ENCODE results near the gene VSIG1.

Gene VSIG1

GRCh38 chrX:108087792-108088191, 42.9 kb downstream of the VSIG1 start:
- Histone ChIP-seq H4K20me1 (ENCODE audit: insufficient read depth, low read length) (no peaks in the 10 kb centered on the region), H3F3A (ENCODE audit: insufficient read depth, low read length) (peaks cover 4% of the 10 kb centered on the region), H3K4me3 (ENCODE audit: low read length) (no peak overlapping the region), H3K27me3 (replicated peaks; ENCODE audit: insufficient read depth, low read length) (no peaks in the 10 kb centered on the region), H3K9ac (ENCODE audit: low read length) (no peak overlapping the region), H3K79me2 (ENCODE audit: low read length) (peaks cover 23% of the 10 kb centered on the region), H3K9me3 (replicated peaks; ENCODE audit: insufficient read depth, low read length) (no peaks in the 10 kb centered on the region), H3K36me3 (replicated peaks; ENCODE audit: insufficient read depth, low read length) (no peaks in the 10 kb centered on the region; the same call in 1 of the 2 replicates), H3K4me2 (ENCODE audit: low read depth, low read length) (no peak overlapping the region), H3K27ac (ENCODE audit: low read length) (no peak overlapping the region), H3K4me1 (ENCODE audit: low read length) (no peaks in the 10 kb centered on the region), H3K9me2 (replicated peaks; ENCODE audit: insufficient read depth, low read length) (no peaks in the 10 kb centered on the region), H2AFZ (ENCODE audit: low read length) (no peak overlapping the region)
- DNase-seq = no peak
- TF ChIP-seq CTCF (IDR thresholded peaks at IDR 0.05; ENCODE audit: low read length) (no peak), EZH2phosphoT487 (IDR thresholded peaks at IDR 0.05; ENCODE audit: low read length) (no peak), EZH2 (optimal IDR thresholded peaks at IDR 0.05; ENCODE audit: low read depth, low read length) (no peak)

- Histone ChIP-seq H3K4me3 (ENCODE audit: low read length) (no peak overlapping the region), H2AFZ (ENCODE audit: low read length) (no peak overlapping the region), H3K36me3 (replicated peaks; ENCODE audit: insufficient read depth, low read length) (no peaks in the 10 kb centered on the region; the same call in 1 of the 2 replicates), H3F3A (ENCODE audit: insufficient read depth, low read length) (peaks cover 4% of the 10 kb centered on the region), H4K20me1 (ENCODE audit: insufficient read depth, low read length) (no peaks in the 10 kb centered on the region), H3K4me1 (ENCODE audit: low read length) (no peaks in the 10 kb centered on the region), H3K9ac (ENCODE audit: low read length) (no peak overlapping the region), H3K4me2 (ENCODE audit: low read depth, low read length) (no peak overlapping the region), H3K27me3 (replicated peaks; ENCODE audit: insufficient read depth, low read length) (no peaks in the 10 kb centered on the region), H3K79me2 (ENCODE audit: low read length) (peaks cover 29% of the 10 kb centered on the region), H3K9me3 (replicated peaks; ENCODE audit: insufficient read depth, low read length) (no peaks in the 10 kb centered on the region), H3K27ac (ENCODE audit: low read length) (no peak overlapping the region), H3K9me2 (replicated peaks; ENCODE audit: insufficient read depth, low read length) (no peaks in the 10 kb centered on the region)
- DNase-seq = no peak
- TF ChIP-seq CTCF (IDR thresholded peaks at IDR 0.05; ENCODE audit: low read length) = no peak
- TF ChIP-seq EZH2phosphoT487 (IDR thresholded peaks at IDR 0.05; ENCODE audit: low read length) = no peak
- TF ChIP-seq EZH2 (optimal IDR thresholded peaks at IDR 0.05; ENCODE audit: low read depth, low read length) = no peak
These were observed 43.6 kb downstream of the VSIG1 start for GRCh38 chrX:108088511-108088910.

GRCh38 chrX:108090491-108091263, 45.8 kb downstream of the VSIG1 start:
- peak overlapping the region; percentile 73 for H3K4me3 ChIP-seq (ENCODE audit: low read length)
- H3K9ac ChIP-seq (ENCODE audit: low read length) = peak overlapping the region; percentile 74
- H3K9me3 ChIP-seq (replicated peaks; ENCODE audit: insufficient read depth, low read length) = no peaks in the 10 kb centered on the region
- H4K20me1 ChIP-seq (ENCODE audit: insufficient read depth, low read length) = no peaks in the 10 kb centered on the region
- no peaks in the 10 kb centered on the region for H3K27me3 ChIP-seq (replicated peaks; ENCODE audit: insufficient read depth, low read length)
- TF ChIP-seq EZH2 (optimal IDR thresholded peaks at IDR 0.05; ENCODE audit: low read depth, low read length) = no peak
- TF ChIP-seq CTCF (IDR thresholded peaks at IDR 0.05; ENCODE audit: low read length) = no peak
- TF ChIP-seq EZH2phosphoT487 (IDR thresholded peaks at IDR 0.05; ENCODE audit: low read length) = no peak
- H3K27ac ChIP-seq (ENCODE audit: low read length) = peak overlapping the region; percentile 83
- no peaks in the 10 kb centered on the region for H3K36me3 ChIP-seq (replicated peaks; ENCODE audit: insufficient read depth, low read length)
- no peak for DNase-seq
- H3K79me2 ChIP-seq (ENCODE audit: low read length) = peaks cover 43% of the 10 kb centered on the region
- H2AFZ ChIP-seq (ENCODE audit: low read length) = peak overlapping the region; percentile 36
- H3K4me2 ChIP-seq (ENCODE audit: low read depth, low read length) = peak overlapping the region; percentile 66; the same call in 1 of the 2 replicates
- H3K9me2 ChIP-seq (replicated peaks; ENCODE audit: insufficient read depth, low read length) = no peaks in the 10 kb centered on the region
- H3F3A ChIP-seq (ENCODE audit: insufficient read depth, low read length) = peaks cover 4% of the 10 kb centered on the region
- H3K4me1 ChIP-seq (ENCODE audit: low read length) = no peaks in the 10 kb centered on the region
